Mesothelial cell of epicardium (in vitro differentiated cells): ENCODE data around the gene NCKAP5. TPM values are rescaled to one million over a fixed set of nuclear protein-coding genes. Genes with fewer than 3 reads are reported as not detected.

ENCODE experiments used
- DNase-seq, 2 experiments: peaks; one replicate each; pipeline ENCODE4 v3.0.0; 2021; ENCODE audit warnings: low spot score in 2 of 2; ENCODE audit not compliant: unreplicated experiment in 2 of 2
- H3K27ac Mint-ChIP-seq: 2 replicates; pipeline ENCODE4 v1.8.0; 2021; ENCODE audit warnings: mixed read lengths
- H3K27me3 Mint-ChIP-seq: 2 replicates; pipeline ENCODE4 v1.8.0; 2021; ENCODE audit warnings: low read depth, mixed read lengths
- H3K36me3 Mint-ChIP-seq: 2 replicates; pipeline ENCODE4 v1.8.0; 2021; ENCODE audit warnings: mixed read lengths
- H3K4me1 Mint-ChIP-seq: 2 replicates; pipeline ENCODE4 v1.8.0; 2021; ENCODE audit warnings: mixed read lengths
- H3K4me3 Mint-ChIP-seq: 2 replicates; pipeline ENCODE4 v1.8.0; 2021; ENCODE audit warnings: mild to moderate bottlenecking, moderate library complexity, mixed read lengths
- H3K9me3 Mint-ChIP-seq: 2 replicates; pipeline ENCODE4 v1.8.0; 2021; ENCODE audit warnings: mixed read lengths
- CTCF ChIP-seq: fragments of 200-600 bp; sonication (generic); IDR thresholded peaks from one replicate; pipeline ENCODE4 v1.5.0; 2021; ENCODE audit warnings: antibody characterized with exemption; ENCODE audit not compliant: unreplicated experiment
- total RNA-seq: library from RNA; stranded (reverse); gene quantifications from 3 replicates; pipeline ENCODE4 v1.2.1, GENCODE V29; 2021

Gene NCKAP5
- total RNA-seq, 1 donor from 2014 or later, result 2.1 TPM

GRCh38 chr2:132979339-132980093 is 588.7 kb downstream of the NCKAP5 start:
- TF ChIP-seq CTCF, result no peak
- Mint-ChIP-seq H3K9me3 (no peaks in the 10 kb centered on the region), H3K4me1 (peaks cover 6% of the 10 kb centered on the region), H3K27ac (no peak overlapping the region), H3K27me3 (peaks cover 14% of the 10 kb centered on the region), H3K4me3 (no peak overlapping the region), H3K36me3 (no peaks in the 10 kb centered on the region)
- no peak for DNase-seq

DNA sequence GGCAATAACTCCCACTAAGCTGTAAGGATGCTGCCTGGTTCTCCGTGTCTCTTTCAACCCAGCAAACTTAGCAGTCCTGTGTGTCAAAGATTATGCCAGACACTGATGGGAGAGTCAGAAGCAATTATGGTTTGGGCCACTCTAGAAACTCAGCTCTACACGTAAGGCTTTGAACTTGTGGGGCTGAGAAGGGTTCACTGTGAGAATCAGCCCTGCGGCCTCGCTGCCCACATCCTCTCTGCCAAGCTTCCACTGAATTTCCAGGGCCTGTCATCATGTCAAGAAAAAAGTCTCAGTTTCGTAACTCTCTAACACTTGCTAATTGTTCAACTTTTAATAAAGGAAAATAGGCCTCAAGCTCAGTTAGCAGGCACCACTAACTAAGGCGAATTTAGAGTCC is 589.4 kb downstream of the NCKAP5 start:
- TF ChIP-seq CTCF, result no peak
- H3K27me3 Mint-ChIP-seq, result peaks cover 18% of the 10 kb centered on the region
- no peak overlapping the region for H3K4me3 Mint-ChIP-seq
- no peak overlapping the region for H3K27ac Mint-ChIP-seq
- peaks cover 4% of the 10 kb centered on the region for H3K4me1 Mint-ChIP-seq
- H3K9me3 Mint-ChIP-seq, result no peaks in the 10 kb centered on the region
- no peak for DNase-seq
- no peaks in the 10 kb centered on the region for H3K36me3 Mint-ChIP-seq

GRCh38 chr2:132977812-132978529 is 590.3 kb downstream of the NCKAP5 start:
- DNase-seq, result no peak
- peaks cover 18% of the 10 kb centered on the region for H3K27me3 Mint-ChIP-seq
- no peak for TF ChIP-seq CTCF
- no peaks in the 10 kb centered on the region for H3K9me3 Mint-ChIP-seq
- H3K4me3 Mint-ChIP-seq, result no peak overlapping the region
- H3K36me3 Mint-ChIP-seq, result no peaks in the 10 kb centered on the region
- H3K4me1 Mint-ChIP-seq, result peaks cover 4% of the 10 kb centered on the region
- no peak overlapping the region for H3K27ac Mint-ChIP-seq

- peaks cover 18% of the 10 kb centered on the region for H3K27me3 Mint-ChIP-seq
- H3K4me1 Mint-ChIP-seq, result peaks cover 4% of the 10 kb centered on the region
- no peak for TF ChIP-seq CTCF
- DNase-seq, result no peak
- no peak overlapping the region for H3K4me3 Mint-ChIP-seq
- no peaks in the 10 kb centered on the region for H3K9me3 Mint-ChIP-seq
- no peaks in the 10 kb centered on the region for H3K36me3 Mint-ChIP-seq
- no peak overlapping the region for H3K27ac Mint-ChIP-seq
Observed at GRCh38 chr2:132975193-132976105, 592.8 kb downstream of the NCKAP5 start.

GRCh38 chr2:132974467-132975095 is 593.7 kb downstream of the NCKAP5 start:
- peaks cover 18% of the 10 kb centered on the region for H3K27me3 Mint-ChIP-seq
- no peak for DNase-seq
- H3K4me3 Mint-ChIP-seq, result no peak overlapping the region
- no peak for TF ChIP-seq CTCF
- no peak overlapping the region for H3K27ac Mint-ChIP-seq
- no peaks in the 10 kb centered on the region for H3K9me3 Mint-ChIP-seq
- no peaks in the 10 kb centered on the region for H3K36me3 Mint-ChIP-seq
- H3K4me1 Mint-ChIP-seq, result peaks cover 4% of the 10 kb centered on the region
